ENCODE results near the gene FBLL1.
A peak's percentile ranks its signal among the peaks of the same experiment; 100 is the strongest.
"Not testable (repeated sequence)": the region's sequence is repeated elsewhere in the genome, so short reads cannot be mapped to it uniquely, and the experiment has no call there.

The FBLL1 gene

DNA sequence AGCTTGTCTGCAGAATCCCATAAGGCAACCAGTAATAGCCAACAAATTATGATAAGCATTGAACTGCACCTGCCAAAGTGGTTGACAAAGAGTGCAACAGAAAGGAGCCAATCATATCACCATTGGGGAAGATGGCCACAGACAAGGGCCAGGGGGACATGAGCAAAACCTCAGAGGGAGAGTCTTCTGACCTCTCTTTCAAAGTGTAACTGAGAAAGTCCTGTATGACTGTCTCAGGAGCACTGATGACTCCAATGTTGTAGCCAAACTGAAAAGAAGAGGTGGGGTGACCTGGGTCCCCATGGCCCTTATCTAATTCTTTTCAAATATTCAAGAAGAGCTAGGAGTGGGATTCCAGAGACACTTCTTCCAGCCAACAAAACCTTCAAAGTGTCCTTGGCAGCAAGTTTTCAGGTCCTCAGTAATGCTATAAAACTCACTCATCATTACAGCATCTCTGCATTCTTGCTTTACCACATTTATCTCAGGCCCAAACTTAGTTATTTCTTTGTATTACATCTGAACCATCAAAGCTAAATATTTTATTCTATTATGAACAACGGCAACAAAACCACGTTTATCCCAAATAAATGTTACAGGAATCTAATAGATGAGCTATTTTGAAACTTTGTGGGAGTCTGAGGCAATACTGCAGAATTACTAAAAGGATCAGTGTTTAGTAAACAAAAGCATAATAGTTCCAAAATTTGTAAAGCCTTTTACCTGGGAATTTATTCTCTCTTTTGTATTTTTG is 24.4 kb downstream of the FBLL1 start:
- no peak for DNase-seq

DNA sequence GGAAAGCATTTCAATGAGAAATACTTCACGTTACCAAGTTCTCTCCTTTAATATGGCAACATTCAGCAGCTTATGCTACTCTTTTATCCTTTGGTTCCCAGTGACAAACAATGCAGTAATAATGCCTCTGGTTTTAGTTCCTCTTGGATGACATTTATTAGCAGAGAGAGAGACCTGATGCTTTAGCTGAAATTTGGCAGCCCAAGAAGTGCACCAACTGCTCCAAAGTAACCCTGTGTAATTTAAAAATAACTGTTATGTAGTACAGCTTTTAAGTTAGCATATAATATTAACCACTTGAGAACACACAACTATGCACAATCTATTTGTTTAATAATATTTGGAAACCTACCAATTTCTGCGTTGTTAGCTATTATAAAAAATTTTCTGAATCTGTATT is 28.3 kb downstream of the FBLL1 start:
- no peak for DNase-seq

DNA sequence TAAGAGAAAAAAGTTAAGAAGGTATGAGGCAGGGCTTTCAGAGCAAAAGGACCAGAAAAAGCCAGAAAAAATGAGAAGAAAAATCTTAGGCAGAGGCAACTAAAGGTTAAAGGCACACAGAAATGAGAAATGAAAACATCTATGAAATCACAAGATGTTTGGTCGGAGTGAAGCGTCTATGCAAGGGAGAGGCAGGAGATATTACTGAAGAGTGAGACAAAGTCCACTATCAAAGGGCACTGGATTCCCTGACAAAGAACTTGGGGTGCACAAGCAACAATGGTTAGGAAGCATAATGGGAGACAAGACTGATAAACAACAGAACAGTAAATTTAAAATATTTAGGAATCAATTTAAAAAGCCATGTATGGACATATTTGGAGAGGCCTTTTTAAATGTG is 33.2 kb downstream of the FBLL1 start:
- no peak for DNase-seq

DNA sequence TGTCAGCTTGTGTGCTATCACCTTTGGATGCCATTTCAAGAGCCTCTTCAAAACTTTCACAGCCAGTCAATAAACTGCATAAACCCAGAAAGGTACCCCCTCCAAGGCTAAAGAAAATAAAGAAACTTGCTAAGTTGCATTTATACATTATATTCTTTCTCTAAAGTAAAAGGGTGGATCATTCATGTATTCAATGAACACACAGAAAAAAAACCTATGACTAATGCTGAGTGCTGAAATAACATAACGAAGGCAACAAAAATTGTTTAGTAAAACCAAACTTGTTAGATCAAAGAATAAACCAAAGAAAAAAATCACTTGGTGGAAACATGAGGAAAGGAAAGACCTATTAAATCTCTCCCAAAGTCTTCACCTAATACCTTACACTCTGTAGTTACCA is 34.9 kb downstream of the FBLL1 start:
- DNase-seq = no peak

DNA sequence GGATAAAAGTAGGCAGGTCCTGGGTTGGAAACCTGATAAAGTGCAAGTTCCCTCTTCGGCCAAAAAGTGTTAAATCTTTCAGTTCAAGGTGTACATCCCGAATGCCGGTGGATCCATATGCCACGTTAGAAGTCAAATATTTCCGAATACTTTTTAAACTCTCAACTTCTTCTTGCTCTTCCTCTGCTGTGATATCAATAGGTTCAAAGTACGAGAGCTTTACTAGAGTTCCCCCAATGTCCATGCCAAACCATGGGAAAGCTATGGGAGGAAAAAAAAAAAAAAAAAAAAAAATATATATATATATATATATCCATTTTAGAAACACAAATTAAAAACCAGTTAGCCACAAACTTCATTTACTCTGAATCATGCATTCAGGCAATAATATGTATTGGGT is 39.6 kb downstream of the FBLL1 start:
- DNase-seq = no peak

DNA sequence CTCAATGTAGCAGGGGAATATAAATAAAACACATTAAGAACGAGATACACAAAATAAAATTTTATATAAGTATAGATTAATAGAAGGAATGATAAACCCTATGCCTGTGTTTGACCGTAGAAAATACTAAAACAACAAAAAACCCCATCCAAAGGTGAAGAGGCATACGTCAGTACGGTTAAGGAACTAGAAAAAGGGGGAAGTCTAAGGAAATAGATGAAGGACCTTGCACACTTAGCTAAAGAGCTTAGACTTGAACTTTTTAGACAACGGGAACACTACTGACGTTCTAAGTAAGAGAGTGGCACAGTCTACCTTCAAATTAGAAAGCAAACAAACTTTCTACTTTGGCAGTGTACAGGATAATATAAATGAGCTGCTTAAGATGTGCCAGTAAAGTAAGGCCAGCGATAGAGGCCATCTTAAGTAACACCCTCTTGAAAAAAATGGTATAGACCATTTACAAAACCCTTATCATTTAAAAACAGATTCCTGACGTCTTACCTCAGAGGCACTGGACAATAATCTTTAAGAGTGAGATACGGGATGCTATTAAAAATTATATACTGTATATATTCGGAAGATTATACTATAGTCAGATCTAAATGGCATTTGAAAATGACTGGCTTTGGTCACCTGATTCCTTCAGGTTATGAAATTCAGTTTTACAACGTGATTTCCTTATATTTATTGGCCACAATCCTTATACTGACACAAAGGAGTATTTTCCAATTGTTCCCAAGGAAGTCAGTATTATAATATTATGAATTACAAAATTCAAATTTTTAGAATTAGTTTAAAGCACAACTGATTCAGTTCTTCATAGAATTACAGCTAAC is 41.6 kb downstream of the FBLL1 start:
- DNase-seq = no peak

DNA sequence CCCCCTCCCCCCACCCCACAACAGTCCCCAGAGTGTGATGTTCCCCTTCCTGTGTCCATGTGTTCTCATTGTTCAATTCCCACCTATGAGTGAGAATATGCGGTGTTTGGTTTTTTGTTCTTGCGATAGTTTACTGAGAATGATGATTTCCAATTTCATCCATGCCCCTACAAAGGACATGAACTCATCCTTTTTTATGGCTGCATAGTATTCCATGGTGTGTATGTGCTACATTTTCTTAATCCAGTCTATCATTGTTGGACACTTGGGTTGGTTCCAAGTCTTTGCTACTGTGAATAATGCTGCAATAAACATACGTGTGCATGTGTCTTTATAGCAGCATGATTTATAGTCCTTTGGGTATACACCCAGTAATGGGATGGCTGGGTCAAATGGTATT is 44.6 kb downstream of the FBLL1 start:
- DNase-seq = not testable (repeated sequence)

DNA sequence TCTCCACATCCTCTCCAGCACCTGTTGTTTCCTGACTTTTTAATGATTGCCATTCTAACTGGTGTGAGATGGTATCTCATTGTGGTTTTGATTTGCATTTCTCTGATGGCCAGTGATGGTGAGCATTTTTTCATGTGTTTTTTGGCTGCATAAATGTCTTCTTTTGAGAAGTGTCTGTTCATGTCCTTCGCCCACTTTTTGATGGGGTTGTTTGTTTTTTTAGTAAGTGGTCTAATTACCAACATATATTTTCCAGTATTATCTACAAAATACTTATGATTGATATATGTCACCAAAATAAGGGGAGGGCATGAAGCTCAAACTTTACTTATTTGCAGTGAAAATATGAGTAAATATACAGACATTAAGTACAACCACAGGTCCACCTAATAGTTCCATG is 45.1 kb downstream of the FBLL1 start:
- DNase-seq = not testable (repeated sequence)

DNA sequence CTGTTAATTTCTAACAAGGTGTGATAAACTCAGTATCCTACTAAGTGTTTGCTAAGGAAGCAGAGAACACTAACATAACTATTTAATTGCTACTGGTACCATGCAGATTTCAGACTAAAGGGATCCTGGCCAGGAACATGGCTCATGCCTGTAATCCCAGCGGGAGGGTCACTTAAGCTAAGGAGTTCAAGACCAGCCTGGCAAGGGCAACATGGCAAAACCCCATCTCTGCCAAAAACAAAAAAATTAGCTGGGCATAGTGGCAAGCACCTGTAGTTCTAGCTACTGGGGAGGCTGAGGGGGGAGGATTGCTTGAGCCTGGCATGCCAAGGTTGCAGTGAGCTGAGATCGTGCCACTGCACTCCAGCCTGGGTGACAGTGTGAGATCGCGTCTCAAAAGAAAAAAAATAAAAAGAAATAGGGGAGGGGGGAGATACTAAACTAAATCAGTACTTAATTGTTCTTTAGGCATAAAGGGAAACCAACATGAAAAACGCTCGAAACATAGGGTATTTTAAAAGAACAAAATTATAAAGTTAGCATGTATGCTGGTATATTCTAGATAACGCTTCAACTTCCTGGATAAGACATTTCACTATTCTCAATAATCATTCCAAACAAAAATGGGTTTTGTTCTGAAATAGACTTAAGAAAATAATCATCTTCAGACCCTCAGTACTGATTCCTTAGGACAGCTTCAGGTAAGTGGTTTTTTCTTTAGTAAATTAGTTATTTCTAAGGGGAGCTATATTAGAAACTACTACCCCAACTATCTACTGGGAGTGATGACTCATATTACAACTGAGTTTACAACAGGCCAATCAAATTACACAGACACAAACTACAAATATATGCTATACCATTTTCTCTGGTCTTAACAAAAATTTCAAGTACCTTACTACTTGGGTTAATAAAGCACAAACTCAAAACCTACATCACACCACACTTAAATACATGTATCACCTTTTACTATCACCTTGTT is 46.6 kb downstream of the FBLL1 start:
- DNase-seq = no peak

DNA sequence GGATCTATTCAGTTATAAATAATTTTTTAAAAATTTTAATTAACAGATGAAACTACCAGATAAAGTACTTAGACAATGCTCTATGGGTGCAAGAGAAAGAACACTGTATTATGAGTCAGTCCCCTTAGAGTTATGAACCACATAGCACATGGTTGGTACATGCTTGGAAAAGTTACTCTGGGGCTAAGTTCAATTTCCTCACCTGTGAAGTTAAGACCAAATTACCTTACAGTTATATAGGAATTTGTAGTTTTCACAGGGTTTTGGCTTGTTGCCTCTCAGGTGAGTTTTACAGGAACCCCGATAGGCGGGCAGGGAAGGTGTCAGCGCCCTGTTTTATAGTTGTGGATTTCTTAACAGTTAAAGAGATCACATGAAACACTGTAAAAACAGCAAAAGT is 48.9 kb downstream of the FBLL1 start:
- no peak for DNase-seq

DNA sequence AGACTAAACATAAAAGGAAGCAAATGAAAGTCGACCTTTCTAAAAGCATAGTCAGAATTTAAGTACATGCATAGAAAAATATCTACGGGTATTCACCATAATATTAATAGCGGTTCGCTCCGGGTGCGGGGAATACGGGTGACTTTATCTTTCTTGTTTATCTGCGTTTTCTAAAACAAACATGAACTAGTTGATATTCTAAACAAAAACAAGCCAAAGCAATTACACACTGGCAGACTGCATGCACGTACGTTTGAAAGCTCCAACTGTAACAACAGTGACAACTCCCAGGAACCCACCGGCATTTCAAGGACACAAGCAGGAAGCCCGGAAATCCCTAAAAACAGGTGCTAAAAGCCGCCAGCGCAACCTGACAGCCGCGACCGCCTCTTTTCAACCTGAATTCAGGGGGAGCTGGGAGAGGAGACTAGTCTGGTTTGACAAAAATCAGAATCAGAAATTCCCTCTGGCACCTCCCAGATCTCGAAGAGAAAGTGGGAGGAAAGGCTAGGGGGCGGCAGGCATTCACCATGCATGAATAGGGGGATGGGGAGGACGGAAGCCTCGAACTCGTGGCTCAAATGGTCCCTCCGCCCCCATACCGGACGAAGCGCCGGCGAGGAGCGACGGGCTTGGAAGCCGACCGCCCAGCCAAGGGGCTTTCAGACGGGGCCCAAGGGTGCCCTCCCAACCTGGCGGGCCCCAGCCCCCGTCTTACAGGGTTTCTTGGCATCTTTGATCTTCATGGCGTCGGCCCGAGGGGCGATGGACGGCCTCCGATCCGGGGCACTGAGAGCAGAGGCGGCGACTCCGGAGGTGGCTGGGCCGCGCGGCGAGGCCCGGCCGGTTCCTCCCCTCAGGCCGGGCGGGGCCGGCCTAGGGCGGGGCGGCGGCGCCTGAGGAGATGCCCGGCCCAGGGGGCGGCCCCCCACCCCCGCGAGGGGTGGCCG is 49.7 kb downstream of the FBLL1 start, which contains the start of gene PANK3:
Gene PANK3 (minus strand): TSS at position 831 of the 950 bp plus-strand sequence. CDS start 85 bp downstream, at position 746.
- DNase-seq = no peak

DNA sequence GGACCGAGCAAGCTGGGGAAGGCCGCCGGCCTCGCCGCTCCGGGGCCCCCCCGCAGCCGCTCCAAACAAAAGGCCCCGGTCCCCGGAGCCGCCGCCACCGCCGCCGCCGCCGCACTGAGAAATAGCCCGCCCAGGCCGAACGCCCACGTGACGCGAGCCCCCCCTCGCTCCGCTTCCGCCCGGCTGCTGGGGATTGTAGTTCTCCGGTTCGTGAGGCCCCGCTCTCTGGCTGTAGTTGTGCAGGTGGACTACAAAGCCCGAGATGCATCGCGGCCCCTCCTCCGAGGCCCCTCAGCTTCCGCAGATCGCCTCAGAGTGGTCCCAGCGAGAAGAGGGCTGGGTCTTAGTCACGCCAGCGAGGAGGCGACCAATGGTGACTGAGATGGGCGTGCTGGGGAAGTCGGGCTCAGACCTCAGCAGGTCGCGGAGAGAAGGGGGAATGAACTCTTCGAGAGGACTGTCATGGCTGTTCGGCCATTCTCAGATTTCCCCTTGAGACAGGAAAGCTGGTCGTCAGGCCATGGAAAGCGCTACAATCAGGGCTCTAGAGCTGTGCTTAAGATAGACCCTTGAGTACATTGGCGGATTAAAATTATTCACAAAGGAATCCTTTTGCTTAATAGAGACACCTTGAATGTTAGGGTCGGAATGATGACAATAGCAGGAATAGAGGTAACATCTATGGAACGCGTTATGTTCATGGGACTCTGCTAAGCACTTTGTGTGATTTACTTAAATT is 50.6 kb downstream of the FBLL1 start:
- peak; percentile 96 for DNase-seq

DNA sequence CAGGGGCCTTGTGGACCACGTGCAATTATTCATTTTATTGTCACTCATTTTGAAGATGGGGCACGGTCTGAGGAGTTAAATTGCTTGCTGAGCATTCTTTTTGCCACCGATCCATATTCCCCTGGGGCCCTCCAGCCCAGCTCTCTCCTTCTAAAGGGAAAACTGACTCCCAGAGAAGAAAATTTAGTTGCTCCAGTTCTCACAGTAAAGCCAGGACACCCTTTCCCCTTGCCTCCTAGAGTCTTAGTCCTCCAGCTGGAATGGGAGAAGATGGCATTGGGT is 51.1 kb downstream of the FBLL1 start:
- DNase-seq = no peak

Data from NCI-H187 treated with DMSO at 0.1 percent for 48 hours (cell line).